SU-DHL-6 (cell line): ENCODE results near the gene MYMX.

ENCODE experiments used
- H2AFZ ChIP-seq: fragments of 200-600 bp; sonication (generic); 2 replicates; pipeline ENCODE4 v1.6.1; 2014; ENCODE audit warnings: low read depth, mild to moderate bottlenecking, moderate library complexity, mixed read lengths, antibody characterized with exemption, low read length; ENCODE audit not compliant: severe bottlenecking
- H3F3A ChIP-seq: fragments of 200-600 bp; shearing (Covaris generic); 2 replicates; pipeline ENCODE4 v1.6.0; 2016; ENCODE audit warnings: antibody characterized with exemption, mild to moderate bottlenecking; ENCODE audit not compliant: insufficient read depth
- H3K27ac ChIP-seq: fragments of 200-600 bp; sonication (generic); 2 replicates; pipeline ENCODE4 v1.5.1; 2016; ENCODE audit warnings: low read depth, mild to moderate bottlenecking, low read length, moderate library complexity, mixed read lengths
- H3K27me3 ChIP-seq: fragments of 200-600 bp; sonication (generic), shearing (Covaris generic); 2 replicates; pipeline ENCODE4 v1.6.0; 2014; ENCODE audit warnings: mild to moderate bottlenecking, low read length
- H3K36me3 ChIP-seq: fragments of 200-600 bp; sonication (generic); 2 replicates; pipeline ENCODE4 v1.6.1; 2014; ENCODE audit warnings: mild to moderate bottlenecking, low read length, mixed read lengths
- H3K4me2 ChIP-seq: fragments of 300-600, 200-600 bp; shearing (Covaris generic), sonication (generic); 2 replicates; pipeline ENCODE4 v1.6.0; 2014; ENCODE audit warnings: low read length, low read depth, mild to moderate bottlenecking; ENCODE audit not compliant: poor library complexity, severe bottlenecking
- H3K4me3 ChIP-seq: fragments of 200-600 bp; sonication (generic); 2 replicates; pipeline ENCODE4 v1.5.1; 2014; ENCODE audit warnings: antibody characterized with exemption, low read length, mild to moderate bottlenecking, mixed read lengths; ENCODE audit not compliant: insufficient read depth, poor library complexity, severe bottlenecking
- H3K79me2 ChIP-seq: fragments of 200-600 bp; sonication (generic); 2 replicates; pipeline ENCODE4 v1.6.1; 2014; ENCODE audit warnings: mild to moderate bottlenecking, low read length, moderate library complexity; ENCODE audit not compliant: insufficient read depth
- H3K9ac ChIP-seq: fragments of 200-600 bp; sonication (generic); 2 replicates; pipeline ENCODE4 v1.7.0; 2014; ENCODE audit warnings: mild to moderate bottlenecking, low read length
- H3K9me2 ChIP-seq: fragments of 200-600 bp; sonication (generic); replicated peaks from 2 replicates; pipeline ENCODE4 v1.6.1; 2014; ENCODE audit warnings: low read length; ENCODE audit not compliant: insufficient read depth
- H3K9me3 ChIP-seq: fragments of 200-600 bp; sonication (generic); 2 replicates; pipeline ENCODE4 v1.6.1; 2014; ENCODE audit warnings: low read length, mixed read lengths; ENCODE audit not compliant: insufficient read depth
- H4K20me1 ChIP-seq: fragments of 200-600 bp; sonication (generic); 2 replicates; pipeline ENCODE4 v1.6.1; 2014; ENCODE audit warnings: low read depth, mild to moderate bottlenecking, antibody characterized with exemption, low read length, moderate library complexity, mixed read lengths
- EZH2phosphoT487 ChIP-seq: fragments of 200-600 bp; sonication (generic), shearing (Covaris generic); conservative IDR thresholded peaks from 2 replicates; pipeline ENCODE4 v1.6.1; 2018; ENCODE audit warnings: mild to moderate bottlenecking, antibody characterized with exemption, low read length, moderate library complexity, mixed read lengths
- TF ChIP-seq, protein P1 (sequence below): fragments of 200-600 bp; sonication (generic); IDR thresholded peaks from one replicate; pipeline ENCODE4 v1.5.1; 2017; ENCODE audit warnings: antibody characterized with exemption, mild to moderate bottlenecking, low read length, moderate library complexity; ENCODE audit not compliant: insufficient read depth, poor library complexity, severe bottlenecking

The MYMX gene

DNA sequence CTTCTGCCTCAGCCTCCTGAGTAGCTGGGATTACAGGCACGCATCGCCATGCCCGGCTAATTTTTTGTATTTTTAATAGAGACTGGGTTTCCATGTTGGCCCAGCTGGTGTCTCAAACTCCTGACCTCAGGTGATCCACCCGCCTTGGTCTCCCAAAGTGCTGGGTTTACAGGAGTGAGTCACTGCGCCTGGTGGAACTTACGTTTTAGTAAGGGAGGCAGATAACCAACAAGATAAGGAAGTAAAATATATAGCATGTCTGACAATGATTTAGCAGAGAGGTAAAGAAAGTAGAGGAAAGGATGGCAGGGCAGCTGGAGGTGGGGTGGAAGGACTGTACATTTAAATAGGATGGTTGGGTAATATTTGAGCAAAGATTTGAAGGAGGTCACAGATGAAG is 12.8 kb upstream of the MYMX start:
- no peaks in the 10 kb centered on the region for H3K79me2 ChIP-seq
- no peak overlapping the region for H3K4me3 ChIP-seq
- no peaks in the 10 kb centered on the region for H3F3A ChIP-seq
- H3K36me3 ChIP-seq: no peaks in the 10 kb centered on the region
- no peak overlapping the region for H2AFZ ChIP-seq
- no peaks in the 10 kb centered on the region for H3K27me3 ChIP-seq
- no peaks in the 10 kb centered on the region for H3K9me2 ChIP-seq
- H3K27ac ChIP-seq: no peak overlapping the region
- H3K4me2 ChIP-seq: no peak overlapping the region
- no peaks in the 10 kb centered on the region for H4K20me1 ChIP-seq
- TF ChIP-seq, protein P1, sequence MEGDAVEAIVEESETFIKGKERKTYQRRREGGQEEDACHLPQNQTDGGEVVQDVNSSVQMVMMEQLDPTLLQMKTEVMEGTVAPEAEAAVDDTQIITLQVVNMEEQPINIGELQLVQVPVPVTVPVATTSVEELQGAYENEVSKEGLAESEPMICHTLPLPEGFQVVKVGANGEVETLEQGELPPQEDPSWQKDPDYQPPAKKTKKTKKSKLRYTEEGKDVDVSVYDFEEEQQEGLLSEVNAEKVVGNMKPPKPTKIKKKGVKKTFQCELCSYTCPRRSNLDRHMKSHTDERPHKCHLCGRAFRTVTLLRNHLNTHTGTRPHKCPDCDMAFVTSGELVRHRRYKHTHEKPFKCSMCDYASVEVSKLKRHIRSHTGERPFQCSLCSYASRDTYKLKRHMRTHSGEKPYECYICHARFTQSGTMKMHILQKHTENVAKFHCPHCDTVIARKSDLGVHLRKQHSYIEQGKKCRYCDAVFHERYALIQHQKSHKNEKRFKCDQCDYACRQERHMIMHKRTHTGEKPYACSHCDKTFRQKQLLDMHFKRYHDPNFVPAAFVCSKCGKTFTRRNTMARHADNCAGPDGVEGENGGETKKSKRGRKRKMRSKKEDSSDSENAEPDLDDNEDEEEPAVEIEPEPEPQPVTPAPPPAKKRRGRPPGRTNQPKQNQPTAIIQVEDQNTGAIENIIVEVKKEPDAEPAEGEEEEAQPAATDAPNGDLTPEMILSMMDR: no peak
- no peak for TF ChIP-seq EZH2phosphoT487
- H3K9ac ChIP-seq: no peak overlapping the region
- H3K9me3 ChIP-seq: no peaks in the 10 kb centered on the region

- no peaks in the 10 kb centered on the region for H3K79me2 ChIP-seq
- no peaks in the 10 kb centered on the region for H3K36me3 ChIP-seq
- H2AFZ ChIP-seq: no peak overlapping the region
- no peak overlapping the region for H3K4me3 ChIP-seq
- H3F3A ChIP-seq: no peaks in the 10 kb centered on the region
- H3K9ac ChIP-seq: no peak overlapping the region
- no peak overlapping the region for H3K27ac ChIP-seq
- no peaks in the 10 kb centered on the region for H3K9me2 ChIP-seq
- no peaks in the 10 kb centered on the region for H3K27me3 ChIP-seq
- TF ChIP-seq, protein P1: no peak
- no peak for TF ChIP-seq EZH2phosphoT487
- H3K9me3 ChIP-seq: no peaks in the 10 kb centered on the region
- H4K20me1 ChIP-seq: no peaks in the 10 kb centered on the region
- H3K4me2 ChIP-seq: no peak overlapping the region
These were observed 8.8 kb upstream of the MYMX start for GRCh38 chr6:44207966-44208365.

- Histone ChIP-seq H3F3A (no peaks in the 10 kb centered on the region), H2AFZ (no peak overlapping the region), H3K79me2 (no peaks in the 10 kb centered on the region), H3K4me2 (no peak overlapping the region), H3K4me3 (no peak overlapping the region), H3K27ac (no peak overlapping the region), H3K9ac (no peak overlapping the region), H3K9me3 (no peaks in the 10 kb centered on the region), H3K36me3 (no peaks in the 10 kb centered on the region), H3K27me3 (no peaks in the 10 kb centered on the region), H3K9me2 (no peaks in the 10 kb centered on the region), H4K20me1 (no peaks in the 10 kb centered on the region)
- no peak for TF ChIP-seq EZH2phosphoT487
- TF ChIP-seq, protein P1: no peak
These were observed 5.4 kb upstream of the MYMX start for GRCh38 chr6:44211284-44211683.
